HG03095 (cell line): ENCODE data around the gene ATP6V0E2.

Source experiments
- ATAC-seq: cut with Tn5 transposase; IDR thresholded peaks from one replicate; pipeline ENCODE4 v1.9.1; 2021; ENCODE audit warnings: moderate library complexity; ENCODE audit not compliant: unreplicated experiment

Gene ATP6V0E2

GRCh38 chr7:149838224-149838991, 35.4 kb upstream of the ATP6V0E2 start, which contains the start of gene ZNF862:
Gene ZNF862, plus strand, starts transcription at chr7:149838375. Its CDS starts 237 bp downstream, at chr7:149838612.
- peak; percentile 99 for ATAC-seq

- ATAC-seq: no peak
Measured at GRCh38 chr7:149838992-149839408, 34.8 kb upstream of the ATP6V0E2 start.

GRCh38 chr7:149839933-149840332, 33.8 kb upstream of the ATP6V0E2 start:
- ATAC-seq: no peak

GRCh38 chr7:149843566-149843965, 30.2 kb upstream of the ATP6V0E2 start:
- ATAC-seq: no peak

GRCh38 chr7:149844445-149844844, 29.3 kb upstream of the ATP6V0E2 start:
- ATAC-seq: no peak

- ATAC-seq: no peak
Measured at GRCh38 chr7:149845257-149845980, 28.4 kb upstream of the ATP6V0E2 start.

GRCh38 chr7:149846021-149846420, 27.7 kb upstream of the ATP6V0E2 start:
- no peak for ATAC-seq

- ATAC-seq: peak; percentile 88
Measured at GRCh38 chr7:149846436-149847046, 27.2 kb upstream of the ATP6V0E2 start.

GRCh38 chr7:149849174-149849573, 24.6 kb upstream of the ATP6V0E2 start:
- ATAC-seq: no peak

GRCh38 chr7:149850007-149850594, 23.7 kb upstream of the ATP6V0E2 start:
- ATAC-seq: no peak

GRCh38 chr7:149850716-149851115, 23.1 kb upstream of the ATP6V0E2 start:
- ATAC-seq: no peak

- no peak for ATAC-seq
Measured at GRCh38 chr7:149851449-149851848, 22.3 kb upstream of the ATP6V0E2 start.

- no peak for ATAC-seq
Measured at GRCh38 chr7:149853157-149853556, 20.6 kb upstream of the ATP6V0E2 start.

- no peak for ATAC-seq
Measured at GRCh38 chr7:149854611-149855360, 19.0 kb upstream of the ATP6V0E2 start.

GRCh38 chr7:149855361-149856305, 18.1 kb upstream of the ATP6V0E2 start:
- no peak for ATAC-seq

GRCh38 chr7:149856583-149856982, 17.2 kb upstream of the ATP6V0E2 start:
- ATAC-seq: no peak

GRCh38 chr7:149859369-149859768, 14.4 kb upstream of the ATP6V0E2 start:
- ATAC-seq: no peak

- no peak for ATAC-seq
Measured at GRCh38 chr7:149859876-149860275, 13.9 kb upstream of the ATP6V0E2 start.
